ENCODE measurements around the gene GNG13.

GNG13 gene

GRCh38 chr16:775236-775796 lies 25.2 kb downstream of the GNG13 start:
- DNase-seq, result no peak

- DNase-seq, result no peak
Measured at GRCh38 chr16:774086-775001, 26.2 kb downstream of the GNG13 start.

GRCh38 chr16:772959-773358 lies 27.6 kb downstream of the GNG13 start:
- DNase-seq, result no peak

GRCh38 chr16:770411-770810 lies 30.1 kb downstream of the GNG13 start:
- DNase-seq, result no peak

DNA sequence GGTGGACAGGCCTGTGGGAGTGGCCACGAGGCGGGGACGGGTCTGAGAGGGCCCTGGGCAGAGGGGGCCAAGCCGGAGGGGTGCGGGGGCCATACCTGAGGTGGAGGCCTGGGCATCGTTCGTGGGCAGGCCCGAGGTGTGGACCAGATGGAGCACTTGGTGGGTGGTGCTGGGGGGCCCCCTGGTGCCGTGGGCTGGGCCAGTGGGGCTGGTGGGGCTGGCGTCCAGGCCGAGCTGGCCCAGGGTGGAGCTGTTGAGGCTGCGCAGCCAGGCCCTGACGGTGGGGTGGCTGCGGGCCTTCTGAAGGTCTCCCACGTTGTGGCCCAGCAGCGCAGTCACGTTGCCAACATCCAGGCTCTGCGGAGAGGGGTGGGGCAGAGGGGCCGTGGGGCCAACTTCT lies 30.6 kb downstream of the GNG13 start:
- DNase-seq, result no peak

DNA sequence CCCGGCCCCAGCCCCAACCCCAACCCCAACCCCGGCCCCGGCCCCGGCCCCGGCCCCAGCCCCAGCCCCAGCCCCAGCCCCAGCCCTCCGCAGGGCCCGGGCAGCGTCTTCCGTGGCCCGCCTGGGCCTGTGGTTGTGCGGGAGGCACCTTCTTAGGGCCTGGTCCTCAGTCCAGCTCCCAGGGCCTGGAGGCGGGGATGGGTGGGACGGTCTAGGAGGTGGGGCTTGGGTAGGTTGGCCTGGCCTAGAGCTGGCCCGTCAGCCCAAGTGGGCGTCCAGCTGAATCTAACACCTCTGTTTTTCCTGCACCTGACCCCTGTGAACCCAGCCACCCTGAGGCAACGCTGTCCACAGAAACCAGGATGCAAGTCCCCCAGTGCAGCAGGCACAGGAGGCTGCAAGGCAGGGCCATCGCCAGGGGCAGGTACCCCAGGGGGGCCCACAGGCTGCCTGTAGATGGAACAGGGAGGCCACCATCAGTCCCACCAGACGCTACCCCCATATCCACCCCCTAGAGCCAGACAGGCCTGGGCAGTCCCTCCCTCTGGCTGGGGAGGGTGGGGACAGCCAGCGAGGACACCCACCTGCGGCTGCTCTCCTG lies 31.2 kb downstream of the GNG13 start:
- DNase-seq, result no peak

- DNase-seq, result no peak
Measured at GRCh38 chr16:768428-768827, 32.1 kb downstream of the GNG13 start.

GRCh38 chr16:767743-768235 lies 32.7 kb downstream of the GNG13 start:
- DNase-seq, result no peak

DNA sequence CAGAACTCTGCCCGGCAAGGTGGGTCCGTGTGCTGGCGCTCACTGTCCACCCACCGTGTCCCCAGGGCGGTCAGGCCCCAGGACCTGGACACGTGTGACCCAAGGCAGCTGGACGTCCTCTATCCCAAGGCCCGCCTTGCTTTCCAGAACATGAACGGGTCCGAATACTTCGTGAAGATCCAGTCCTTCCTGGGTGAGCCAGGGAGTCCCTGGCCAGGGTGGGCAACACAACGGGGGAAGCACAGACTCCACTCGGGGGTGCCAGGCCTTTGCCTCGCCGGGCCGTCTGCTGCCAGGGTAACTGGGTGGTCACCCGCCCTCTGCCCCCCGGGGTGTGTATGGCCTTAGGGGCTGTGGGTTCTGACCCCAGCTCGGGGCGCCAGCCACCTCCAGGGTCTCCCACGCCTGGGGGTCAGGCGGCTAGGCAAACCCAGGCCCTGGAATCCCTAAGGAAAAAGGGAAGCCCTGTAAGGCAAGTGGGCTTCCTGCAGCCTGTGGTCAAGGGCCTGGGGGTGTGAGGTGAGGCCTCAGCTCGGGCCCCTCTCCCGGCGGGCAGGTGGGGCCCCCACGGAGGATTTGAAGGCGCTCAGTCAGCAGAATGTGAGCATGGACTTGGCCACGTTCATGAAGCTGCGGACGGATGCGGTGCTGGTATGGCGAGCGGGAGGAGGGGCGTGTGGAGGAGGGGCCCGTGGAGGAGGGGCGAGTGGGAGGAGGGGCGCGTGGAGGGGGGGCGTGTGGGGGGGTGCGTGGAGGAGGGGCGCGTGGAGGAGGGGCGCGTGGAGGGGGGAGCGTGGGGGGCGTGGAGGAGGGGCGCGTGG lies 33.5 kb downstream of the GNG13 start:
- DNase-seq, result no peak

- no peak for DNase-seq
Measured at GRCh38 chr16:766008-766819, 34.3 kb downstream of the GNG13 start.

- no peak for DNase-seq
Measured at GRCh38 chr16:765488-765865, 35.1 kb downstream of the GNG13 start.

GRCh38 chr16:764848-765487 lies 35.6 kb downstream of the GNG13 start:
- DNase-seq, result no peak

- no peak for DNase-seq
Measured at GRCh38 chr16:764184-764750, 36.3 kb downstream of the GNG13 start.

GRCh38 chr16:763369-764183 lies 37.0 kb downstream of the GNG13 start:
- no peak for DNase-seq

- no peak for DNase-seq
Measured at GRCh38 chr16:762595-763268, 37.8 kb downstream of the GNG13 start.

GRCh38 chr16:761625-762513 lies 38.7 kb downstream of the GNG13 start:
- DNase-seq, result no peak

GRCh38 chr16:760545-761343 lies 39.8 kb downstream of the GNG13 start, which contains the start of gene MSLN:
Gene MSLN, plus strand, starts transcription at chr16:760734. Its CDS starts 1,947 bp downstream, at chr16:762681.
- no peak for DNase-seq

- DNase-seq, result no peak
Measured at GRCh38 chr16:760065-760464, 40.5 kb downstream of the GNG13 start.
